BLaER1 treated with 17β-estradiol and CSF1 and Interleukin-3, amounts not matched to agents 10 nM and 100 nM (cell line): Measurements from ENCODE around the gene SCEL.
A peak's percentile ranks its signal among the peaks of the same experiment; 100 is the strongest.

Experiments used
- H3K27ac ChIP-seq, 11 experiments: shearing (Covaris generic); formaldehyde crosslinking; 2 replicates each; pipeline ENCODE4 v1.8.1; 2022
- H3K27me3 ChIP-seq, 11 experiments: shearing (Covaris generic); formaldehyde crosslinking; 2 replicates each; pipeline ENCODE4 v1.8.1; 2022
- H3K36me3 ChIP-seq, 11 experiments: shearing (Covaris generic); formaldehyde crosslinking; 2 replicates each; pipeline ENCODE4 v1.8.1; 2022
- H3K4me1 ChIP-seq, 10 experiments: shearing (Covaris generic); formaldehyde crosslinking; 2 replicates each; pipeline ENCODE4 v1.8.1; 2022
- H3K4me2 ChIP-seq, 11 experiments: shearing (Covaris generic); formaldehyde crosslinking; 2 replicates each; pipeline ENCODE4 v1.8.1; 2022
- H3K4me3 ChIP-seq, 10 experiments: shearing (Covaris generic); formaldehyde crosslinking; 2 replicates each; pipeline ENCODE4 v1.8.1; 2022
- H3K9ac ChIP-seq, 11 experiments: shearing (Covaris generic); formaldehyde crosslinking; 2 replicates each; pipeline ENCODE4 v1.8.1; 2022
- H3K9me3 ChIP-seq, 11 experiments: shearing (Covaris generic); formaldehyde crosslinking; replicated peaks in 1 of 11; 2 replicates each; pipeline ENCODE4 v1.8.1; 2022
- H4K20me1 ChIP-seq, 11 experiments: shearing (Covaris generic); formaldehyde crosslinking; 2 replicates each; pipeline ENCODE4 v1.8.1; 2022
- Cebpa-rat ChIP-seq, 11 experiments: shearing (Covaris generic); IDR thresholded peaks; 2 replicates each; pipeline ENCODE4 v1.8.1; 2022

SCEL gene, protein sequence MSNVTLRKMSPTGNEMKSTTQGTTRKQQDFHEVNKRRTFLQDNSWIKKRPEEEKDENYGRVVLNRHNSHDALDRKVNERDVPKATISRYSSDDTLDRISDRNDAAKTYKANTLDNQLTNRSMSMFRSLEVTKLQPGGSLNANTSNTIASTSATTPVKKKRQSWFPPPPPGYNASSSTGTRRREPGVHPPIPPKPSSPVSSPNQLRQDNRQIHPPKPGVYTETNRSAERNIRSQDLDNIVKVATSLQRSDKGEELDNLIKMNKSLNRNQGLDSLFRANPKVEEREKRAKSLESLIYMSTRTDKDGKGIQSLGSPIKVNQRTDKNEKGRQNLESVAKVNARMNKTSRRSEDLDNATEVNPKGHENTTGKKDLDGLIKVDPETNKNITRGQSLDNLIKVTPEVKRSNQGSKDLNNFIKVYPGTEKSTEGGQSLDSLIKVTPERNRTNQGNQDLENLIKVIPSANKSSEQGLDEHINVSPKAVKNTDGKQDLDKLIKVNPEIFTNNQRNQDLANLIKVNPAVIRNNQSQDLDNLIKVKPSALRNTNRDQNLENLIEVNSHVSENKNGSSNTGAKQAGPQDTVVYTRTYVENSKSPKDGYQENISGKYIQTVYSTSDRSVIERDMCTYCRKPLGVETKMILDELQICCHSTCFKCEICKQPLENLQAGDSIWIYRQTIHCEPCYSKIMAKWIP

DNA sequence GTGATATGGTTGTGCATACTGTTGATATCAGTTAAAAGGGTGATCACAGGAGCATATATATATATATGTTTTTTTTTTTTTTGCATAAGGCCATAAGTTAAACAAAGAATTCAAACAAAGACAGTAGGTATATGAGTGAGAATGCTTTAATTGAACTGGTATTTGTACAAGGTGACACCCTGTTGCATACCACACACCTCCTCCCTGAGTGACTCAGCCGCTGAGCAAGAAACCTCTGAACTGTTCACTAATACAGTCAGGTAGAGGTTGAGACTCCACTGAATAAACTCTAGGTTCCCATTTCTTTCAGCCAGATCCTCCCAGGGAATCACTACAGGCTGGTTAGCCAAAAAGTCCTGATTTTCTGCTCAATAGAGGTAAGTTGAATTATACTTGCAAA, at the start of gene SCEL:
SCEL (plus strand) TSS at position 259 of the 400 bp plus-strand sequence. CDS start 20,170 bp downstream, outside the sequence.
- Histone ChIP-seq H3K4me3 (no peak within 1 kb of the TSS), H3K27ac (no peak within 1 kb of the TSS), H4K20me1 (no peaks in the 10 kb centered on the region), H3K27me3 (no peaks in the 10 kb centered on the region), H3K9me3 (no peaks in the 10 kb centered on the region), H3K4me1 (peaks cover 0 to 16% (median 7%) of the 10 kb centered on the region in 10 experiments; a peak in 11 of 20 replicates), H3K36me3 (no peaks in the 10 kb centered on the region), H3K9ac (no peak within 1 kb of the TSS), H3K4me2 (peak within 1 kb of the TSS in 3 of 11 experiments; percentile 3 to 68 (median 30); a peak in 2 of 22 replicates)
- TF ChIP-seq Cebpa-rat (IDR thresholded peaks at IDR 0.05): no peak

DNA sequence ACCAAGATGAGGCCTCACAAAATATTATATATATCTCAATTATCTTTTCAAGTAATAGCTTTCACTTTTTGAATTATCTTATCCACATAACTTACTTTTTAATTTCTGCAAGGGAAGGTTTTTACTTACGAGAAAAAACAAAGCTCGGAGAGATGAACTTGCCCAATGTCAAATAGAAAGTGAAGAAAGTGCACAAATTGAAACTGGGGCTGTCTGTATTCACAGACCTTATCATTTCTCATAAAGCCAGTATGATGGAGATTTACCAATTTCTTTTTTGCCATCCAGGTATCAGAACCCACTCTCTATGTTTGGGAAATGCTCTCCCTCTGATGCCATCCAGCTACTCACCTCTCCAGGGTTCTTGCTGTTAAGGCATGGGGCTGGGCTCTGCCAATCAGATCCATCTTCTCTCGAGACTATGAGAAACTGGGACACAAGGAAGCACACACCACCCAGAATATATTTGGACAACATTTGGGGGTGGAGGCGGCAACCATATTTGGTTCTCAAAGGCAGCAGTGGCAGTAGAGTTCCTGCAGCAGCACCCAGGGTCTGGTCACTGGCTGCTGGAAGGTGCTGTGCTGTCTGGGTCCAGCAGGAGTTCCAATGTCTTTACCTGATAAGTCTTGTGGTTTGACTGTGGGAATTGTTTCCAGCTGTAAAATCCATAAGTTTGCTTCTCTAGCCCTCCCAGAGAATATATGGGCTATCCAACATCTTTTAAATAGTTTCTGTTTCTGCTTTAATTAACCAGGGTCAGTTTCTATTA, 45.8 kb upstream of the SCEL start:
- no peaks in the 10 kb centered on the region for H3K27me3 ChIP-seq
- H3K4me2 ChIP-seq: no peak overlapping the region
- no peak overlapping the region for H3K9ac ChIP-seq
- no peak overlapping the region for H3K4me3 ChIP-seq
- H3K4me1 ChIP-seq: peaks cover 0 to 3% (median 0%) of the 10 kb centered on the region in 10 experiments; a peak in 2 of 20 replicates
- H3K9me3 ChIP-seq: peaks cover 0 to 10% (median 0%) of the 10 kb centered on the region in 11 experiments; a peak in 5 of 22 replicates
- no peak overlapping the region for H3K27ac ChIP-seq
- H4K20me1 ChIP-seq: no peaks in the 10 kb centered on the region
- no peaks in the 10 kb centered on the region for H3K36me3 ChIP-seq
- TF ChIP-seq Cebpa-rat (IDR thresholded peaks at IDR 0.05): no peak

DNA sequence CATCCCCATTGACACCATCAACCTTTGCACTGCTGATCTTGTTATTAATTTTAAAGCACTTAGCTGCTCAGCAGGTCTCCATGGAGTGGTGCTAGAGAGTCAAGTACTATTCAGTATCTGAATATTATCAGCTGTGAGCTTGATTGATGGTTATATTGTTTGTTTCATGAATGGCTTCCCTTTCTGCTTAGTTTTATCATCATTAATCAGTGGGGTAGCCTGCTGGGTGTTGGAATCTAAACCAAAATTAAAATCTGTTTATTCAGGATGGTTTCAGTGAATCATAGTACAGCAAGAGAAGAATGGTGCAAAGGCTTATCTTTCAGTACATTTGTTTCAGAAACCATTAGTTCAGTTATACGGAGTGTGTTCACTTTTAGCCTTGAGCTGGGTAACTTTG, 42.5 kb upstream of the SCEL start:
- no peak for TF ChIP-seq Cebpa-rat (IDR thresholded peaks at IDR 0.05)
- H3K27ac ChIP-seq: no peak overlapping the region
- H3K4me1 ChIP-seq: no peaks in the 10 kb centered on the region
- no peaks in the 10 kb centered on the region for H3K27me3 ChIP-seq
- no peak overlapping the region for H3K4me2 ChIP-seq
- no peak overlapping the region for H3K9ac ChIP-seq
- H3K9me3 ChIP-seq: no peaks in the 10 kb centered on the region
- no peak overlapping the region for H3K4me3 ChIP-seq
- no peaks in the 10 kb centered on the region for H4K20me1 ChIP-seq
- no peaks in the 10 kb centered on the region for H3K36me3 ChIP-seq

DNA sequence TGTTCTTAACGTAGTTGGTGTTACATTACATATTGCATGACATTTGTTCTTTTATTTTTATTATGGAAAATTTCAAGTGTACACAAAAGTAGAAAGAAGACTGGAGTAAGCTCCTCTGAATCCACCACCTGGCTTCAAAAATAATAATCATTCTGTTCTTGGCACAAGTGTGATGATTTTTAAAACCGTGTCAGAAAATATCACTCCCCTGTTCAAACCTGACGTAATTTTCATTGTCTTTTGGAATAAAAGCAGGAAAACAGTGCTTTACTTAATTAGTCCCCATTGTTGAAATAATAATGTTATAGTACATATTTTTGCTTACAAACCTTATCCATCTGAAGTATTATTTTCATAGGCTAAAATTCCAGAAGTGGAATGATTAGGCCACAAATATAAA, 41.3 kb upstream of the SCEL start:
- Histone ChIP-seq H4K20me1 (no peaks in the 10 kb centered on the region), H3K27ac (no peak overlapping the region), H3K36me3 (no peaks in the 10 kb centered on the region), H3K27me3 (no peaks in the 10 kb centered on the region), H3K9ac (no peak overlapping the region), H3K9me3 (no peaks in the 10 kb centered on the region), H3K4me2 (no peak overlapping the region), H3K4me1 (no peaks in the 10 kb centered on the region), H3K4me3 (no peak overlapping the region)
- no peak for TF ChIP-seq Cebpa-rat (IDR thresholded peaks at IDR 0.05)

DNA sequence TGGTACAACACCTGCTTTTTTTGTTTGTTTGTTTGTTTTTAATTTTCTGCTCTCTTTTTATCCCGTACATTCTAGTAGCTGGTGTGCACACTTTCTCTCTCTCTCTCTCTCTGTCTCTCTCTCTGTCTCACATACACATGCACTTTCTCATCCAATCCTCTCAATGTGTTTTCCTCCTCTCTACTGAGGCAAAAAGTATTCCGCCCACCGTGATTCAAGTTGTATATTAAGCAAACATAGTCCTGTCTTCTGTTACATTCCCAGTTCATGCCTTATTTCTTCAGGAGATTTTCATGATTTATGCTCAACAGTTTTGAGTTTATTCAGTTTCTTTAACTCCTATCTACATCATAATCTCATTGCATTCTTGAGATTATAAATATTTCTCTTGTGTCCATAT, 38.2 kb upstream of the SCEL start:
- H3K9ac ChIP-seq: no peak overlapping the region
- peaks cover 0 to 9% (median 0%) of the 10 kb centered on the region in 10 experiments; a peak in 4 of 20 replicates for H3K4me1 ChIP-seq
- H3K4me3 ChIP-seq: no peak overlapping the region
- no peaks in the 10 kb centered on the region for H4K20me1 ChIP-seq
- no peaks in the 10 kb centered on the region for H3K36me3 ChIP-seq
- no peaks in the 10 kb centered on the region for H3K27me3 ChIP-seq
- no peak overlapping the region for H3K27ac ChIP-seq
- H3K4me2 ChIP-seq: no peak overlapping the region
- no peaks in the 10 kb centered on the region for H3K9me3 ChIP-seq
- TF ChIP-seq Cebpa-rat (IDR thresholded peaks at IDR 0.05): no peak

DNA sequence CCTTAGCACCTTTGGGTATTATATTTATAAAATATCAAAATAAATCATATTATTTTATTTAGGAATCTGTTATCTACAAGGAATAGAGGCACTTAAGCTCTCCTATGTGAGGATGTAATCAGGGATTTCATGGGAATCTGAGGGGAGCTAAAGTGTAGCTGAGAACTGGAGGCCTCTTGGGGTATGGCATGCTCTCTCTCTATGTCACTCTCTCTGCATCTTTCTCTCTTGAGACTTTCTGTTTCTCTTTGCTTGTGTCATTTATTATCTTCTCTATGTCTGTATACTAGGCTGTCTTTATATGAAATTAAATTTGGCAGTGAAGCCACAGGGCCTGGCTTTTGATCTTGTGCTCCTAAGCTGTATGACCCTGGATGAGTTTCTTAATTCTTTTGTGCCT, 37.7 kb upstream of the SCEL start:
- no peak overlapping the region for H3K4me3 ChIP-seq
- H3K27me3 ChIP-seq: no peaks in the 10 kb centered on the region
- no peak overlapping the region for H3K27ac ChIP-seq
- no peaks in the 10 kb centered on the region for H3K9me3 ChIP-seq
- peaks cover 0 to 10% (median 0%) of the 10 kb centered on the region in 10 experiments; a peak in 4 of 20 replicates for H3K4me1 ChIP-seq
- H3K9ac ChIP-seq: no peak overlapping the region
- no peaks in the 10 kb centered on the region for H3K36me3 ChIP-seq
- no peak overlapping the region for H3K4me2 ChIP-seq
- no peaks in the 10 kb centered on the region for H4K20me1 ChIP-seq
- no peak for TF ChIP-seq Cebpa-rat (IDR thresholded peaks at IDR 0.05)

DNA sequence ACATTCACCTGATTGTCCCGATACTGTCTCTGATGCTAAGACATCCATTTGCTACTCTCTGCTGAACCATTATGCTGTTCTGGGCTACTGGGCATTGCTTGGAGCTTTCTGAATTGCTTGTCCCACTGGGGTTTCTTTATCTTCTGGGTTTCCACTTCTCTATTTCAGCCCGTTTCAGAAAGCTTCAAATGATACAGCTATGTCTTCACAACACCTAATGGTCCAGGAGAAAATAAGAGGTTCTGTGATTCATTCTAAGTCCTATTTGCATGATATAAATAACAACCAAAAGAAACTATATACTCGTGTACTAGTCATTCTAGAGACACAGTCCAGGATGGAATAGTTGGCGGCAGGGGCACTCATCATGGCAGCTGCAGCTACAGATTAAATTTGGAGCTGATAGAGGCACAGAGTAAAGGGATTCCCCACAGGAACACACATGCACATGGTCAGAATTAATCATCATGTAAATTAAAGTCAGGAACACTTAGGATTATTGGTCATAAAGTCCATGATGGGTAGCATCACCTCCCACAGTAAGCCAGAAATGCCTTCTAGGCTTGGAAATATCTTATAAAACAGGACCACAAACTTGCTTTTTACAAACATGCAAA, 33.3 kb upstream of the SCEL start:
- H3K27me3 ChIP-seq: no peaks in the 10 kb centered on the region
- H3K9ac ChIP-seq: no peak overlapping the region
- H3K27ac ChIP-seq: no peak overlapping the region
- no peaks in the 10 kb centered on the region for H3K9me3 ChIP-seq
- no peaks in the 10 kb centered on the region for H4K20me1 ChIP-seq
- H3K4me3 ChIP-seq: no peak overlapping the region
- peaks cover 0 to 10% (median 0%) of the 10 kb centered on the region in 10 experiments; a peak in 4 of 20 replicates for H3K4me1 ChIP-seq
- H3K4me2 ChIP-seq: peak overlapping the region in 4 of 11 experiments; percentile 2 to 18 (median 12); a peak in 3 of 22 replicates
- H3K36me3 ChIP-seq: no peaks in the 10 kb centered on the region
- no peak for TF ChIP-seq Cebpa-rat (IDR thresholded peaks at IDR 0.05)

DNA sequence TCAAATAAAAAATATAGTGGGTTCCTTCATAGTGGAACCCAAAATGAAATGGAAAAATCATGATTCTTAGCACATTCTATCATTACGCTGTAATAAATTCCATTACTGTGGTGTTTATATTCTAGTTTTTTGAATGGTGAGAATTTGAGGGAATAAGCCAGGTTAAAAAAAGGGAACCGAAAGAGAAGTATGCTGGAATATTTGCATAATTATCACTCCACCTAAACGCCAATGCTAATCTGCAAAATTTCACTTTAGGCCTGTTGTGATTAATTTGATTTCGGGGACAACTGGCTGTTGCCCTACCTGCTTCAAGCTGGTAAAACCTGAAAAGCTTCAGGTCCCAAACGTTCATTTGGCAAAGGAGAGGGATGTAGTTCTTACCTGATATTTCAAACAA, 32.1 kb upstream of the SCEL start:
- Histone ChIP-seq H3K27me3 (no peaks in the 10 kb centered on the region), H3K4me3 (no peak overlapping the region), H3K27ac (no peak overlapping the region), H3K9me3 (no peaks in the 10 kb centered on the region), H4K20me1 (no peaks in the 10 kb centered on the region), H3K36me3 (no peaks in the 10 kb centered on the region), H3K4me1 (peaks cover 0 to 10% (median 0%) of the 10 kb centered on the region in 10 experiments; a peak in 4 of 20 replicates), H3K9ac (no peak overlapping the region), H3K4me2 (no peak overlapping the region)
- TF ChIP-seq Cebpa-rat (IDR thresholded peaks at IDR 0.05): no peak

DNA sequence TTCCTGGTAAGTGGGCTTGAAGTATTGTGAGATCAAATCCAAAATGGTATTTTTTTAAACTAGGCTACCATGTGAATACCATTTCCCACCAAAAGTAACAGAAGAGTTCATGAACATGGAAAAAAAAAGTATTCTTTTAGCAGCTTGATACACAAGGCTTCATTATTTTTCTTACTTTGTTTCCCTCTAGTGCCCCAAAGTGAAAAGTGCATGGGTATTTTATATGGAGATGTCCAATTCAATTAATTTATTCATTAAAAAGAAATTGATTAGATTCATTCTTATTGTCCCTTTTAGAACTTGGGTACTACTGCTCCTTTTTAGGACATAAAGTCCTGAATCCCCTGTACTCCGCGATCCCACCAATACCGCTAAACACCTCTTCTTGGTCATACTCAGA, 28.6 kb upstream of the SCEL start:
- Histone ChIP-seq H3K27ac (no peak overlapping the region), H3K9me3 (no peaks in the 10 kb centered on the region), H3K4me2 (no peak overlapping the region)

More for the DNA sequence above, 28.6 kb upstream of the SCEL start:
- H3K36me3 ChIP-seq: no peaks in the 10 kb centered on the region
- peaks cover 5 to 13% (median 7%) of the 10 kb centered on the region in 10 experiments; a peak in 13 of 20 replicates for H3K4me1 ChIP-seq
- no peaks in the 10 kb centered on the region for H4K20me1 ChIP-seq
- H3K4me3 ChIP-seq: no peak overlapping the region
- TF ChIP-seq Cebpa-rat (IDR thresholded peaks at IDR 0.05): no peak
- no peaks in the 10 kb centered on the region for H3K27me3 ChIP-seq
- H3K9ac ChIP-seq: no peak overlapping the region
